ENCODE results near the gene PLD5.

DNA sequence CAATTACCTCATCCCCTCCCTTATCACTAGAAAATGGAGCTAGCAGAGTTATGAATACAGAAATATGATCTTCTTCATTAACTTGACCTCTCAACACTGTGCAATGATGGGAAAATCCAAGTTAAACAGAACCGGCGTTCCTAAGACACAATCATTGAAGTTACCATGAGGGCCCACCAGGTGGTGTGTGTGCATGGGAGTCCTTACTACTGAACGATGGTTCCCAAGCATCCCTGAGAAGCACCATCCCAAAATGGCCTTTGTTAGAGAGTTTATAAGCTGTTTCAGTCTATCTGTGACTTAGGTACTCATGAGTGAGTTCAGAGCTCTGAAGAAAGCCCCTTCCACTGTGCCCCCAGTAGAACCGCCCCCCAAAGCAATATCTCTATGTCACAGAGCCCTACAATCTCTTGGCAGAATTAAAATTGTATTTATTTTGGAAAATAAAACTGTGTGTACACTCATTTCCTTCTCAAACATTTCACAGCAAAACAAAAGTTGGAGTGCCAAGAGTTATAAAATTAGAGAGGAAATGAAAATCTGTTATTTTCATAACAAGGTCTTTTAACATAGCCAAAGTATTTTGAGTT lies 56.8 kb downstream of the PLD5 start:
- TF ChIP-seq POLR2A (IDR thresholded peaks at IDR 0.05; ENCODE audit: low read depth, low read length) (no peak), TAF1 (IDR thresholded peaks at IDR 0.05; ENCODE audit: low read depth, low read length) (no peak), POLR2AphosphoS5 (IDR thresholded peaks at IDR 0.05; ENCODE audit: low read depth, low read length) (no peak), PAX5 (IDR thresholded peaks at IDR 0.05; ENCODE audit: insufficient read depth, low read length, severe bottlenecking) (no peak), SPI1 (IDR thresholded peaks at IDR 0.05; ENCODE audit: low read depth, low read length) (no peak), POU2F2 (IDR thresholded peaks at IDR 0.05; ENCODE audit: low read depth, low read length) (no peak)

Measured in GM12891 (cell line).